Esophagus squamous epithelium (tissue), 4 donors: ENCODE data around the gene BPIFB4.

Source experiments
- CTCF ChIP-seq, 6 experiments: fragments of 450-650 bp in 4 of 6; fragments of 200-600 bp in 2 of 6; sonication (generic) in 2 of 6; IDR thresholded peaks; one replicate each; pipeline ENCODE4 v1.5.1; 2016 to 2019; ENCODE audit warnings: antibody characterized with exemption in 6 of 6, mild to moderate bottlenecking in 4 of 6, moderate library complexity in 4 of 6
- POLR2A ChIP-seq, 4 donors: fragments of 450-650 bp; IDR thresholded peaks; one replicate each; pipeline ENCODE4 v1.6.1; 2017; ENCODE audit warnings: antibody characterized with exemption in 4 of 4, mild to moderate bottlenecking in 4 of 4, moderate library complexity in 3 of 4

- TF ChIP-seq POLR2A (IDR thresholded peaks at IDR 0.05): no peak
- TF ChIP-seq CTCF (IDR thresholded peaks at IDR 0.05): no peak
Measured at GRCh38 chr20:33075281-33075680, 4.2 kb upstream of the BPIFB4 start.
